Fibroblast of skin of back (primary cell): ENCODE results near the gene KDM4D. TPM values are rescaled to one million over a fixed set of nuclear protein-coding genes. Genes with fewer than 3 reads are reported as not detected.
"Not testable (repeated sequence)": the region's sequence is repeated elsewhere in the genome, so short reads cannot be mapped to it uniquely, and the experiment has no call there.

ENCODE experiments used
- DNase-seq: peaks from one replicate; pipeline ENCODE4 v3.0.0-alpha.2; 2013
- polyA plus RNA-seq, 2 experiments: library from polyadenylated mRNA; unstranded; fragments of 120-200 nt; gene quantifications; one replicate each; pipeline ENCODE4 v1.2.1, GENCODE V29; 2013; ENCODE audit not compliant: insufficient read length in 2 of 2

KDM4D gene
- polyA plus RNA-seq (2013, experiment 1 of 2; ENCODE audit: insufficient read length) = 1.2 TPM
- polyA plus RNA-seq (2013, experiment 2 of 2; ENCODE audit: insufficient read length) = 0.48 TPM

DNA sequence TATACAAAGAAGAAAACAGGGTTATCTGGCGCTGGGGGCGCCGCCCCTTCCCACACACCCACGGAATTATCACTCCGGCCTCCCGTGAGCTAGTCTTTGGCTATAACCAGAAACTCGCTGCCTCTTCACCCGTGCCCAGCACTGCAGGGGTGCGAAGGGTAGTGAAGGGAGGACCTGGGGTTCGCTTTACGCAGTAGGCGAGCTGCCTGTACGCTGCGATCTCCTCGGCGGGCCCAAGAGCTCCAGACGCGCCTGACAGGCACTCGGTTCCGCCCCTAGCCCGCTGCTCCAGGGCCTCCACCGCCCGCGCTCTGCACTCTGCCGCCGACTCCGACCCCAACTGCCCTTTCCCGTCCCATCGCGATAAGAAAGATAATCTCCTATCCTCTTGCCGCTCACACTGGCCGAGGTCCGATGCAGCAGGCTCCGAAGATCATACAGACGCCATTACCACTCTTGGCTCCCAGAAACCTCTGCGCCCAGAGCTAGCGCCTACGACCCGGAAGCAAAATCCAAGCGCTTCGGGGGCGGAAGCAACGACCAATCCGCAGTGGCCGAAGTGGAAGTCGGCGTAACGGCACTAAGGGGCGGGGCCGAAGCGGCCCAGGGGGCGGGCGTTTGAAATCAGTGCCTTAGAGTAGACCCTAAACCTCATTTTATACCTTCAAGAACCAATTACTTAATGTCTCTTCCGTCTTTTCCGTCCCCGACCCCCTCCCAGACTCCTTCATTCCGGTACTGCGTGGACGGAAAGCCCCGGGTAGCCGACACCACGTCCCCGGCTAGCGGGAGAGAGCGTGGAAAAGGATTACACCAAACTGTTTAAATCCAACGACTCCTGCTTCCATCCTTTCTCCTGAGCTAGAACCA is at the start of gene KDM4D, which contains the start of gene CWC15:
Gene KDM4D, plus strand, starts transcription at position 611 of the 870 bp plus-strand sequence. CDS start 23,664 bp downstream, outside the sequence.
Gene CWC15, minus strand, starts transcription at position 458 of the 870 bp plus-strand sequence. CDS start 1,371 bp downstream, outside the sequence.
- peak; percentile 96 for DNase-seq

- no peak for DNase-seq
These were observed 49.3 kb upstream of the KDM4D start for GRCh38 chr11:94924171-94924572.

DNA sequence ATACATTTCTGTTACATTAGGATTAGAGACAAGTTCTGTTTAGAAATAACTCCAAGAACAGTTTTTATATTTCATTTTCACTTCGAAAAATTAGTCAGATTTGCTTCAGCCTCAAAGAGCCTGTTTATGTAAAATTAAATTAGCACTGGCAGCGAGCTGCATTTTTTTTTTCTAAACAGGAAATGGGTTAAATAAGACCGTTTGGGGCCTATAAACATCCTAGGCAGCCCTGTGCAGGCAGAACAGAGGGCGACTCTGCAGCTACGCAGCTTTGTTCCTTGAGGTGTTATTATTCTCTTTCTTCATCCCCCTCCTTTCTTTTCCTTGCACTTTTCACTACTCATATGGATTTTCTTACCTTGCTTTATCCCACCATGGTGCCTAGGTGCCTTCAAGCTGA is 48.9 kb upstream of the KDM4D start:
- no peak for DNase-seq

- DNase-seq = no peak
These were observed 47.9 kb upstream of the KDM4D start for GRCh38 chr11:94925422-94926270.

- DNase-seq = peak; percentile 77
These were observed 47.3 kb upstream of the KDM4D start for GRCh38 chr11:94926271-94926625.

GRCh38 chr11:94926698-94927237 is 46.7 kb upstream of the KDM4D start:
- peak; percentile 97 for DNase-seq

- DNase-seq = peak; percentile 73
These were observed 45.2 kb upstream of the KDM4D start for GRCh38 chr11:94928117-94928990.

DNA sequence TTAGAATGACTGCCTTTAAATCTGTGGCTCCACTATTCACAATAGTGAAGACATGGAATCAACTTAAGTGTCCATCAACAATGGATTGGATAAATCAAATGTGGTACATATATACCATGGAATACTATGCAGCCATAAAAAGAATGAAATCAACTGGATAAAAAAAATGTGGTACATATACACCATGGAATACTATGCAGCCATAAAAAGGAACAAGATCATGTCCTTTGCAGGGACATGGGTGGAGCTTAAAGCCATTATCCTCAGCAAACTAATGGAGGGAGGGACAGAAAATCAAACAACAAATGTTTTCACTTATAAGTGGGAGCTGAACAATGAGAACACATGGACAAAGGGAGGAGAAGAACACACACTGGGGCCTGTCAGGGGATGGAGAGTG is 41.4 kb upstream of the KDM4D start:
- not testable (repeated sequence) for DNase-seq

GRCh38 chr11:94932503-94932902 is 41.0 kb upstream of the KDM4D start:
- peak; percentile 34 for DNase-seq

- peak; percentile 99 for DNase-seq
These were observed 40.0 kb upstream of the KDM4D start for GRCh38 chr11:94933223-94934130.

GRCh38 chr11:94934362-94934761 is 39.1 kb upstream of the KDM4D start:
- peak; percentile 56 for DNase-seq

GRCh38 chr11:94934846-94935245 is 38.7 kb upstream of the KDM4D start:
- no peak for DNase-seq

DNA sequence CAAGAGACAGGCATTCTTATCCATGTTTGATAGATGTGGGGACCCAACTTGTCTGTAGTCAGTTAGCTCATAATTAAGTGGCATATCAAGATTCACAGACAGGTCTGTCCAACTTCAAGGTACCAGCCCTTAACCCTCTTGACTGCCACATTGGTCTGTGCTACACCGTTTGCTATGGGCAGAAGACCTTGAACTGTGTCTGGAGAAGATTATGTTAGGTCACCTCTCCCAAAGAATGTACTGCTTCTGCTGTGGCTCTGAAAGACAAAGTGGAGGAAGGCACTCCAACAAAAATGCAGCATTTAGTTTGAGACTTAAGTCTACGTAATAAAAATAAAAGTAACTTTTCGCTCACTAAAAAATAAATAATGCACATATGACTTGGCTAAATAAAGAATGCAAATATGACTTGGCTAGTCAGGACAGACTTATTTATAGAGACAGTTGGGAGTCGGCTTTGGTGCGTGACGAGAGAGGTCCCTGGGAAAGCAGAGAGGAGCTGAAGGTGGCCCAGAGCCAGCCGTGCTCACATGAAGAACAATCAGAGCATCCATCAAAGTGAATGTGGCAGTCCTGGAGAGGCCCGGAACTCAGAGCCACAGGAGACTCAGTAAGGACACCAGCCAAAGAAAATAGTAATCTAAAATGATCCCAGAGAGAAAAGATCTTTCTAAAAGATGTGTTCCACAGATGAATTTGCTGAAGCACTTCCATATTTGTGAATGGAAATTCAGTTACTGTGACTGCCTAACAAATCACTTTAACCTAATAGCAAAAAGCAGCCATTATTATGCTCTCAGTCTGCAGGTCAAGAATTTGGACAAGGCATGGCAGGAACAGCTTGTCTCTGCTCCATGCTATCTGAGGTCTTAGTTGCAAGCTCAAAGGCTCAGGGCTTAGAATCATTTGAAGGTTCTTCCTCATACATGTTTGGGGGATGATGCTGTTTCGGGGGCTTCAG is 35.1 kb upstream of the KDM4D start:
- peak; percentile 95 for DNase-seq

GRCh38 chr11:94939346-94939745 is 34.2 kb upstream of the KDM4D start:
- DNase-seq = no peak

- no peak for DNase-seq
These were observed 32.4 kb upstream of the KDM4D start for GRCh38 chr11:94941131-94941530.

DNA sequence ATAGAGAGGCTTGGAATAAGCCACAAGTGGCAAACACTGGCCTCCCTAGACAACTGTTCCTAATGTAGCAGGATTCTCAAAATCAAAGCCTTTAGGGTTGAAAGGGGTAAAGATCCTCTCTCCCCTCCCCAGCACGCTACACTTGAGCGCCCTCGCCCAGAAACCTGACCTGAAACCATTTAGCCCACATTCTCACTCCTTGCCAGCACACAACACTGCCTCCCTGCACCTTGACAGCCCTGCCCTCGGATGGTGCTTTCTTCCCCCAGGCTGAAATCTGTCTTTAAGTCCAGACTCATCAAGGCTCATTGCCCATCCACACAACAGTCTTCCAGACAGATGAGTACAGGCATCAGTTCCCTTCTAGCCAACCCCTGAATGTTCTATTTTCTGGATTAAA is 26.7 kb upstream of the KDM4D start:
- DNase-seq = no peak

GRCh38 chr11:94948070-94948617 is 25.4 kb upstream of the KDM4D start:
- DNase-seq = peak; percentile 82

GRCh38 chr11:94954753-94955152 is 18.8 kb upstream of the KDM4D start:
- DNase-seq = no peak

GRCh38 chr11:94956963-94957362 is 16.5 kb upstream of the KDM4D start:
- DNase-seq = no peak
